Upper lobe of left lung (tissue), 6 donors: Measurements from ENCODE around the gene LRG1. TPM values are rescaled to one million over a fixed set of nuclear protein-coding genes. Genes with fewer than 3 reads are reported as not detected.

Experiments
- ATAC-seq, 2 donors: fragments of 200-7000 bp; cut with Tn5 transposase; one replicate each; pipeline ENCODE4 v1.9.1; 2022; ENCODE audit warnings: mild to moderate bottlenecking in 2 of 2, moderate library complexity in 2 of 2; ENCODE audit not compliant: low FRiP score in 2 of 2
- DNase-seq, 2 donors: peaks; one replicate each; pipeline ENCODE4 v3.0.0-alpha.2; 2019 to 2020
- H3K27ac ChIP-seq, 4 donors: fragments of 200-600 bp; sonication (generic); one replicate each; pipeline ENCODE4 v1.5.1; 2016 to 2019
- H3K27me3 ChIP-seq, 4 donors: fragments of 200-600 bp; sonication (generic); one replicate each; pipeline ENCODE4 v1.5.1; 2017 to 2019
- H3K36me3 ChIP-seq, 4 donors: fragments of 200-600 bp; sonication (generic); one replicate each; pipeline ENCODE4 v1.5.1; 2016 to 2019
- H3K4me1 ChIP-seq, 4 donors: fragments of 200-600 bp; sonication (generic); one replicate each; pipeline ENCODE4 v1.5.1; 2018 to 2019
- H3K4me3 ChIP-seq, 4 donors: fragments of 200-600 bp; sonication (generic); one replicate each; pipeline ENCODE4 v1.5.1; 2017 to 2019; ENCODE audit warnings: mild to moderate bottlenecking in 2 of 4, moderate library complexity in 1 of 4
- H3K9me3 ChIP-seq, 4 donors: fragments of 200-600 bp; sonication (generic); one replicate each; pipeline ENCODE4 v1.5.1; 2018 to 2019
- CTCF ChIP-seq, 6 experiments: fragments of 450-650 bp in 4 of 6; fragments of 200-600 bp in 2 of 6; sonication (generic) in 2 of 6; IDR thresholded peaks; one replicate each; pipeline ENCODE4 v1.5.1; 2016 to 2019; ENCODE audit warnings: antibody characterized with exemption in 6 of 6
- EP300 ChIP-seq, 4 donors: sonication (generic); formaldehyde crosslinking; IDR thresholded peaks; one replicate each; pipeline ENCODE4 v1.5.1; 2017; ENCODE audit warnings: antibody characterized with exemption in 4 of 4, control low read depth in 2 of 4
- POLR2A ChIP-seq, 4 donors: fragments of 450-650 bp; IDR thresholded peaks; one replicate each; pipeline ENCODE4 v1.5.1; 2016 to 2017; ENCODE audit warnings: antibody characterized with exemption in 4 of 4, mild to moderate bottlenecking in 2 of 4
- POLR2AphosphoS5 ChIP-seq, 2 donors: sonication (generic); formaldehyde crosslinking; IDR thresholded peaks; one replicate each; pipeline ENCODE4 v1.5.1; 2017; ENCODE audit warnings: antibody characterized with exemption in 2 of 2
- WGBS, 2 donors: methylation state at CpG; one replicate each; pipeline ENCODE4 v1.1.5; 2017 to 2018; 5-methylcytosine and 5-hydroxymethylcytosine counted together
- total RNA-seq, 6 donors: library from RNA; depleted of rRNA in 4 of 6; stranded (reverse); fragments of >200 nt in 4 of 6; gene quantifications; one replicate each; pipeline versions ENCODE4 v1.1.0 to v1.2.1, GENCODE V29; 2016 to 2021
- donor health status: DM: no; HTN: no; CAD: no; lungs with moderate emphysema.
- donor health status: DM: no; HTN: yes; CAD: no; lungs with severe emphysema.

The LRG1 gene
- total RNA-seq, 6 donors from 2014 or later, result 7.3 to 19.9 (median 12.2) TPM

- Histone ChIP-seq H3K36me3 (peaks cover 2 to 73% (median 49%) of the 10 kb centered on the region in 4 donors), H3K4me3 (no peak overlapping the region), H3K27me3 (no peaks in the 10 kb centered on the region), H3K27ac (no peak overlapping the region), H3K9me3 (no peaks in the 10 kb centered on the region), H3K4me1 (no peaks in the 10 kb centered on the region)
- WGBS, 2 donors, result 92 to 96% methylated on average over 7 to 10 of the region's 10 CpGs
- ATAC-seq (no peak), DNase-seq (no peak)
- TF ChIP-seq POLR2A (IDR thresholded peaks at IDR 0.05) (no peak), POLR2AphosphoS5 (IDR thresholded peaks at IDR 0.05) (no peak), CTCF (IDR thresholded peaks at IDR 0.05) (no peak), EP300 (IDR thresholded peaks at IDR 0.05) (no peak)
Measured at GRCh38 chr19:4503825-4504170, 36.0 kb downstream of the LRG1 start.

GRCh38 chr19:4503132-4503824 is 36.6 kb downstream of the LRG1 start:
- Histone ChIP-seq H3K4me3 (no peak overlapping the region), H3K27me3 (no peaks in the 10 kb centered on the region), H3K4me1 (no peaks in the 10 kb centered on the region), H3K9me3 (no peaks in the 10 kb centered on the region), H3K36me3 (peaks cover 8 to 79% (median 54%) of the 10 kb centered on the region in 4 donors), H3K27ac (no peak overlapping the region)
- ATAC-seq (no peak), DNase-seq (peak in 1 of 2 donors; percentile 82)
- no peak for TF ChIP-seq POLR2A (IDR thresholded peaks at IDR 0.05)
- TF ChIP-seq EP300 (IDR thresholded peaks at IDR 0.05), result no peak
- TF ChIP-seq POLR2AphosphoS5 (IDR thresholded peaks at IDR 0.05), result no peak
- TF ChIP-seq CTCF (IDR thresholded peaks at IDR 0.05), result no peak
- WGBS, 2 donors, result 80 to 95% methylated on average over 2 to 15 of the region's 25 CpGs

GRCh38 chr19:4502282-4503131 is 37.3 kb downstream of the LRG1 start:
- no peaks in the 10 kb centered on the region for H3K9me3 ChIP-seq
- H3K27me3 ChIP-seq, result no peaks in the 10 kb centered on the region
- WGBS, 2 donors, result 92% methylated on average over 26 to 37 of the region's 37 CpGs
- peaks cover 13 to 86% (median 62%) of the 10 kb centered on the region in 4 donors for H3K36me3 ChIP-seq
- TF ChIP-seq EP300 (IDR thresholded peaks at IDR 0.05), result no peak
- no peak for TF ChIP-seq POLR2A (IDR thresholded peaks at IDR 0.05)
- TF ChIP-seq CTCF (IDR thresholded peaks at IDR 0.05), result no peak
- no peak for TF ChIP-seq POLR2AphosphoS5 (IDR thresholded peaks at IDR 0.05)
- no peaks in the 10 kb centered on the region for H3K4me1 ChIP-seq
- no peak for ATAC-seq
- DNase-seq, result peak in 1 of 2 donors; percentile 77
- H3K27ac ChIP-seq, result no peak overlapping the region
- no peak overlapping the region for H3K4me3 ChIP-seq

- Histone ChIP-seq H3K4me3 (no peak overlapping the region), H3K27me3 (no peaks in the 10 kb centered on the region), H3K9me3 (no peaks in the 10 kb centered on the region), H3K4me1 (no peaks in the 10 kb centered on the region), H3K36me3 (peaks cover 13 to 94% (median 68%) of the 10 kb centered on the region in 4 donors), H3K27ac (no peak overlapping the region)
- ATAC-seq (no peak), DNase-seq (peak in 1 of 2 donors; percentile 66)
- TF ChIP-seq POLR2A (IDR thresholded peaks at IDR 0.05), result no peak
- WGBS, 2 donors, result 90 to 94% methylated on average over 8 to 23 of the region's 25 CpGs
Measured at GRCh38 chr19:4501691-4502090, 38.1 kb downstream of the LRG1 start.

GRCh38 chr19:4500841-4501591 is 38.8 kb downstream of the LRG1 start:
- Histone ChIP-seq H3K9me3 (no peaks in the 10 kb centered on the region), H3K27ac (no peak overlapping the region), H3K27me3 (no peaks in the 10 kb centered on the region), H3K36me3 (peaks cover 13 to 99% (median 74%) of the 10 kb centered on the region in 4 donors), H3K4me3 (no peak overlapping the region), H3K4me1 (no peaks in the 10 kb centered on the region)
- TF ChIP-seq EP300 (IDR thresholded peaks at IDR 0.05) (no peak), CTCF (IDR thresholded peaks at IDR 0.05) (no peak), POLR2A (IDR thresholded peaks at IDR 0.05) (no peak), POLR2AphosphoS5 (IDR thresholded peaks at IDR 0.05) (no peak)
- peak in 1 of 2 donors; percentile 70 for DNase-seq
- WGBS, 2 donors, result 94 to 96% methylated on average over 26 to 27 of the region's 29 CpGs
- ATAC-seq, result no peak
